H9 (cell line): ENCODE data around the gene ZFY. TPM values are rescaled to one million over a fixed set of nuclear protein-coding genes. Genes with fewer than 3 reads are reported as not detected.

Experiments
- DNase-seq: peaks from one replicate; pipeline ENCODE4 v3.0.0-alpha.2; 2017
- H2AFZ ChIP-seq: one replicate; pipeline ENCODE4 v1.6.1; 2013; ENCODE audit warnings: mild to moderate bottlenecking, low read length, control low read depth, moderate library complexity
- H2AK5ac ChIP-seq: 2 replicates; pipeline ENCODE4 v1.6.1; 2013; ENCODE audit warnings: low read length, control low read depth, mixed read lengths; ENCODE audit not compliant: insufficient read length
- H2BK120ac ChIP-seq: one replicate; pipeline ENCODE4 v1.6.1; 2013; ENCODE audit warnings: low read depth, mild to moderate bottlenecking, low read length, control low read depth, inconsistent platforms; ENCODE audit not compliant: poor library complexity, severe bottlenecking
- H2BK12ac ChIP-seq: 2 replicates; pipeline ENCODE4 v1.6.1; 2013; ENCODE audit warnings: low read length, control low read depth, mixed read lengths, low read depth; ENCODE audit not compliant: insufficient read length
- H2BK15ac ChIP-seq: 2 replicates; pipeline ENCODE4 v1.6.1; 2013; ENCODE audit warnings: low read depth, low read length, control low read depth
- H2BK20ac ChIP-seq: one replicate; pipeline ENCODE4 v1.6.1; 2013; ENCODE audit warnings: low read depth, mild to moderate bottlenecking, low read length, control low read depth, inconsistent platforms; ENCODE audit not compliant: poor library complexity, severe bottlenecking
- H2BK5ac ChIP-seq: 2 replicates; pipeline ENCODE4 v1.6.1; 2013; ENCODE audit warnings: low read length, control low read depth, mixed read lengths; ENCODE audit not compliant: insufficient read length
- H3K14ac ChIP-seq: 2 replicates; pipeline ENCODE4 v1.6.1; 2013; ENCODE audit warnings: low read length, control low read depth; ENCODE audit not compliant: insufficient read depth
- H3K18ac ChIP-seq: 2 replicates; pipeline ENCODE4 v1.6.1; 2013; ENCODE audit warnings: low read depth, mild to moderate bottlenecking, mixed read lengths, low read length, control low read depth; ENCODE audit not compliant: insufficient read length
- H3K23ac ChIP-seq: 2 replicates; pipeline ENCODE4 v1.6.1; 2013; ENCODE audit warnings: low read length, control low read depth, mixed read lengths, low read depth; ENCODE audit not compliant: insufficient read length
- H3K23me2 ChIP-seq: 2 replicates; pipeline ENCODE4 v1.6.1; 2013; ENCODE audit warnings: low read depth, mild to moderate bottlenecking, mixed read lengths, low read length, control low read depth; ENCODE audit not compliant: insufficient read length, poor library complexity, severe bottlenecking
- H3K27ac ChIP-seq: 2 replicates; pipeline ENCODE4 v1.5.1; 2013; ENCODE audit warnings: low read length, control low read depth, mixed read lengths, low read depth; ENCODE audit not compliant: insufficient read length
- H3K27me3 ChIP-seq: 2 replicates; pipeline ENCODE4 v1.6.1; 2013; ENCODE audit warnings: low read length, control low read depth, inconsistent platforms; ENCODE audit not compliant: insufficient read depth
- H3K4ac ChIP-seq: 2 replicates; pipeline ENCODE4 v1.6.1; 2013; ENCODE audit warnings: low read depth, mild to moderate bottlenecking, control low read depth, inconsistent platforms, low read length, moderate library complexity
- H3K4me1 ChIP-seq: 2 replicates; pipeline ENCODE4 v1.6.1; 2013; ENCODE audit warnings: low read length, control low read depth, inconsistent platforms; ENCODE audit not compliant: insufficient read depth
- H3K4me2 ChIP-seq: 2 replicates; pipeline ENCODE4 v1.6.1; 2013; ENCODE audit warnings: low read length, control low read depth, mixed read lengths; ENCODE audit not compliant: insufficient read length, insufficient read depth
- H3K56ac ChIP-seq: 2 replicates; pipeline ENCODE4 v1.6.1; 2013; ENCODE audit warnings: low read depth, mild to moderate bottlenecking, mixed read lengths, low read length, control low read depth; ENCODE audit not compliant: insufficient read length
- H3K79me1 ChIP-seq: 2 replicates; pipeline ENCODE4 v1.6.1; 2013; ENCODE audit warnings: low read depth, mild to moderate bottlenecking, moderate library complexity, low read length, control low read depth, inconsistent platforms; ENCODE audit not compliant: insufficient read depth, poor library complexity, severe bottlenecking
- H3K79me2 ChIP-seq: 2 replicates; pipeline ENCODE4 v1.6.1; 2013; ENCODE audit warnings: low read length, control low read depth, inconsistent platforms; ENCODE audit not compliant: insufficient read depth
- H3K9ac ChIP-seq: 2 replicates; pipeline ENCODE4 v1.6.1; 2013; ENCODE audit warnings: low read length, control low read depth, mixed read lengths; ENCODE audit not compliant: insufficient read length; ENCODE audit errors: extremely low read depth
- H3K9me3 ChIP-seq: one replicate; pipeline ENCODE4 v1.6.1; 2013; ENCODE audit warnings: low read depth, low read length, inconsistent platforms; ENCODE audit not compliant: control insufficient read depth
- H3T11ph ChIP-seq: one replicate; pipeline ENCODE4 v1.6.1; 2013; ENCODE audit warnings: mild to moderate bottlenecking, low read length, control low read depth, inconsistent platforms
- H4K20me1 ChIP-seq: one replicate; pipeline ENCODE4 v1.6.1; 2013; ENCODE audit not compliant: control insufficient read depth, insufficient read length, insufficient read depth
- H4K5ac ChIP-seq: 2 replicates; pipeline ENCODE4 v1.6.1; 2013; ENCODE audit warnings: low read depth, mild to moderate bottlenecking, mixed read lengths, low read length, control low read depth; ENCODE audit not compliant: insufficient read length
- H4K8ac ChIP-seq: replicated peaks from 2 replicates; pipeline ENCODE4 v1.6.1; 2013; ENCODE audit warnings: low read length, control low read depth, mixed read lengths, low read depth; ENCODE audit not compliant: insufficient read length
- H4K91ac ChIP-seq: 2 replicates; pipeline ENCODE4 v1.6.1; 2013; ENCODE audit warnings: low read depth, mild to moderate bottlenecking, moderate library complexity, mixed read lengths, low read length, control low read depth; ENCODE audit not compliant: insufficient read length
- H3K27ac Mint-ChIP-seq, 3 experiments: 2 replicates in 2 of 3; 3 replicates in 1 of 3; pipeline ENCODE4 v1.8.0; 2020 to 2021; ENCODE audit warnings: mixed read lengths in 3 of 3, mild to moderate bottlenecking in 1 of 3, moderate library complexity in 1 of 3
- H3K27me3 Mint-ChIP-seq: 2 replicates; pipeline ENCODE4 v1.8.0; 2021; ENCODE audit warnings: low read depth, mild to moderate bottlenecking, moderate library complexity, mixed read lengths
- H3K36me3 Mint-ChIP-seq, 3 experiments: 2 replicates in 2 of 3; 3 replicates in 1 of 3; pipeline ENCODE4 v1.8.0; 2020 to 2021; ENCODE audit warnings: low read depth in 3 of 3, mixed read lengths in 3 of 3; ENCODE audit not compliant: insufficient read depth in 1 of 3
- H3K4me1 Mint-ChIP-seq, 2 experiments: 2 replicates each; pipeline ENCODE4 v1.8.0; 2020; ENCODE audit warnings: mixed read lengths in 2 of 2
- H3K4me3 Mint-ChIP-seq, 2 experiments: 2 replicates in 1 of 2; 3 replicates in 1 of 2; pipeline ENCODE4 v1.8.0; 2020 to 2021; ENCODE audit warnings: mild to moderate bottlenecking in 2 of 2, mixed read lengths in 2 of 2, moderate library complexity in 1 of 2
- H3K9me3 Mint-ChIP-seq, 2 experiments: 2 replicates in 1 of 2; 3 replicates in 1 of 2; pipeline ENCODE4 v1.8.0; 2020; ENCODE audit warnings: mild to moderate bottlenecking in 2 of 2, mixed read lengths in 2 of 2, moderate library complexity in 1 of 2
- WGBS: extraction: QIAGEN DNeasy Blood & Tissue Kit; methylation state at CpG from one replicate; pipeline ENCODE4 v1.1.7; 2013; ENCODE audit warnings: missing lambda C conversion rate, low lambda C conversion rate, mixed read lengths; ENCODE audit not compliant: insufficient read length; ENCODE audit errors: extremely low coverage; 5-methylcytosine and 5-hydroxymethylcytosine counted together
- total RNA-seq: library from RNA; stranded (reverse); gene quantifications from 2 replicates; pipeline ENCODE4 v1.2.1, GENCODE V29; 2021
- TF ChIP-seq, protein P1 (sequence below): fragments of 200-600 bp; sonication (generic); conservative IDR thresholded peaks from 3 replicates; pipeline ENCODE4 v1.8.0; 2021; ENCODE audit warnings: antibody characterized with exemption, mild to moderate bottlenecking

ZFY gene
- total RNA-seq, 1 experiment from 2014 or later, result not detected

DNA sequence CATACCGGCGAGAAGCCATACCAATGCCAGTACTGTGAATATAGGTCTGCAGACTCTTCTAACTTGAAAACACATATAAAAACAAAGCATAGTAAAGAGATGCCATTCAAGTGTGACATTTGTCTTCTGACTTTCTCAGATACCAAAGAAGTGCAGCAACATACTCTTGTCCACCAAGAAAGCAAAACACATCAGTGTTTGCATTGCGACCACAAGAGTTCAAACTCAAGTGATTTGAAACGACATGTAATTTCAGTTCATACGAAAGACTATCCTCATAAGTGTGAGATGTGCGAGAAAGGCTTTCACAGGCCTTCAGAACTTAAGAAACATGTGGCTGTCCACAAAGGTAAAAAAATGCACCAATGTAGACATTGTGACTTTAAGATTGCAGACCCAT, 44.1 kb downstream of the ZFY start:
- H2BK12ac ChIP-seq, result no peak overlapping the region
- H3K79me1 ChIP-seq, result no peaks in the 10 kb centered on the region
- no peak overlapping the region for H2BK120ac ChIP-seq
- H2BK5ac ChIP-seq, result no peak overlapping the region
- WGBS, result no CpG with 5 or more reads among the region's 6 CpGs
- H3K56ac ChIP-seq, result no peak overlapping the region
- no peak overlapping the region for H3K23ac ChIP-seq
- no peak overlapping the region for H3K4me2 ChIP-seq
- H3K79me2 ChIP-seq, result no peaks in the 10 kb centered on the region
- no peak overlapping the region for H4K5ac ChIP-seq
- H2BK15ac ChIP-seq, result no peak overlapping the region
- Mint-ChIP-seq H3K9me3 (no peaks in the 10 kb centered on the region), H3K36me3 (no peaks in the 10 kb centered on the region), H3K4me3 (no peak overlapping the region), H3K27ac (no peak overlapping the region), H3K4me1 (no peaks in the 10 kb centered on the region), H3K27me3 (no peaks in the 10 kb centered on the region)
- no peak overlapping the region for H4K91ac ChIP-seq
- no peak overlapping the region for H3T11ph ChIP-seq
- H3K18ac ChIP-seq, result no peak overlapping the region
- no peak overlapping the region for H2BK20ac ChIP-seq
- no peaks in the 10 kb centered on the region for H4K20me1 ChIP-seq
- DNase-seq, result no peak
- no peak overlapping the region for H4K8ac ChIP-seq
- no peaks in the 10 kb centered on the region for H3K9me3 ChIP-seq
- TF ChIP-seq, protein P1, sequence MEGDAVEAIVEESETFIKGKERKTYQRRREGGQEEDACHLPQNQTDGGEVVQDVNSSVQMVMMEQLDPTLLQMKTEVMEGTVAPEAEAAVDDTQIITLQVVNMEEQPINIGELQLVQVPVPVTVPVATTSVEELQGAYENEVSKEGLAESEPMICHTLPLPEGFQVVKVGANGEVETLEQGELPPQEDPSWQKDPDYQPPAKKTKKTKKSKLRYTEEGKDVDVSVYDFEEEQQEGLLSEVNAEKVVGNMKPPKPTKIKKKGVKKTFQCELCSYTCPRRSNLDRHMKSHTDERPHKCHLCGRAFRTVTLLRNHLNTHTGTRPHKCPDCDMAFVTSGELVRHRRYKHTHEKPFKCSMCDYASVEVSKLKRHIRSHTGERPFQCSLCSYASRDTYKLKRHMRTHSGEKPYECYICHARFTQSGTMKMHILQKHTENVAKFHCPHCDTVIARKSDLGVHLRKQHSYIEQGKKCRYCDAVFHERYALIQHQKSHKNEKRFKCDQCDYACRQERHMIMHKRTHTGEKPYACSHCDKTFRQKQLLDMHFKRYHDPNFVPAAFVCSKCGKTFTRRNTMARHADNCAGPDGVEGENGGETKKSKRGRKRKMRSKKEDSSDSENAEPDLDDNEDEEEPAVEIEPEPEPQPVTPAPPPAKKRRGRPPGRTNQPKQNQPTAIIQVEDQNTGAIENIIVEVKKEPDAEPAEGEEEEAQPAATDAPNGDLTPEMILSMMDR, result no peak
- no peak overlapping the region for H3K27ac ChIP-seq
- no peaks in the 10 kb centered on the region for H3K23me2 ChIP-seq
- H3K27me3 ChIP-seq, result no peaks in the 10 kb centered on the region
- H3K14ac ChIP-seq, result no peak overlapping the region
- no peaks in the 10 kb centered on the region for H3K4me1 ChIP-seq
- H3K9ac ChIP-seq, result no peak overlapping the region
- no peak overlapping the region for H2AK5ac ChIP-seq
- H2AFZ ChIP-seq, result no peak overlapping the region
- H3K4ac ChIP-seq, result no peak overlapping the region
